Nephron progenitor cell (in vitro differentiated cells): Measurements from ENCODE around the gene IQCK.

Experiments used
- DNase-seq: peaks from one replicate; pipeline ENCODE4 v3.0.0; 2021
- H3K27ac Mint-ChIP-seq: 2 replicates; pipeline ENCODE4 v1.8.0; 2021; ENCODE audit warnings: mild to moderate bottlenecking, moderate library complexity, mixed read lengths
- H3K27me3 Mint-ChIP-seq: 2 replicates; pipeline ENCODE4 v1.8.0; 2021; ENCODE audit warnings: mild to moderate bottlenecking, low read depth, mixed read lengths; ENCODE audit not compliant: poor library complexity
- H3K36me3 Mint-ChIP-seq: 2 replicates; pipeline ENCODE4 v1.8.0; 2021; ENCODE audit warnings: low read depth, mixed read lengths
- H3K4me1 Mint-ChIP-seq: 2 replicates; pipeline ENCODE4 v1.8.0; 2021; ENCODE audit warnings: mixed read lengths
- H3K4me3 Mint-ChIP-seq: 2 replicates; pipeline ENCODE4 v1.8.0; 2021; ENCODE audit warnings: mild to moderate bottlenecking, moderate library complexity, mixed read lengths
- H3K9me3 Mint-ChIP-seq: 2 replicates; pipeline ENCODE4 v1.8.0; 2021; ENCODE audit warnings: mild to moderate bottlenecking, moderate library complexity, mixed read lengths
- TF ChIP-seq, protein P1 (sequence below): fragments of 200-600 bp; sonication (generic); IDR thresholded peaks from 2 replicates; pipeline ENCODE4 v1.5.0; 2021; ENCODE audit warnings: antibody characterized with exemption

The IQCK gene

GRCh38 chr16:19831678-19832077 lies 113.6 kb downstream of the IQCK start:
- Mint-ChIP-seq H3K36me3 (peaks cover 16% of the 10 kb centered on the region), H3K4me1 (peaks cover 24% of the 10 kb centered on the region), H3K27ac (peak overlapping the region; percentile 71), H3K27me3 (no peaks in the 10 kb centered on the region), H3K4me3 (peak overlapping the region; percentile 27), H3K9me3 (no peaks in the 10 kb centered on the region)
- no peak for DNase-seq
- TF ChIP-seq, protein P1, sequence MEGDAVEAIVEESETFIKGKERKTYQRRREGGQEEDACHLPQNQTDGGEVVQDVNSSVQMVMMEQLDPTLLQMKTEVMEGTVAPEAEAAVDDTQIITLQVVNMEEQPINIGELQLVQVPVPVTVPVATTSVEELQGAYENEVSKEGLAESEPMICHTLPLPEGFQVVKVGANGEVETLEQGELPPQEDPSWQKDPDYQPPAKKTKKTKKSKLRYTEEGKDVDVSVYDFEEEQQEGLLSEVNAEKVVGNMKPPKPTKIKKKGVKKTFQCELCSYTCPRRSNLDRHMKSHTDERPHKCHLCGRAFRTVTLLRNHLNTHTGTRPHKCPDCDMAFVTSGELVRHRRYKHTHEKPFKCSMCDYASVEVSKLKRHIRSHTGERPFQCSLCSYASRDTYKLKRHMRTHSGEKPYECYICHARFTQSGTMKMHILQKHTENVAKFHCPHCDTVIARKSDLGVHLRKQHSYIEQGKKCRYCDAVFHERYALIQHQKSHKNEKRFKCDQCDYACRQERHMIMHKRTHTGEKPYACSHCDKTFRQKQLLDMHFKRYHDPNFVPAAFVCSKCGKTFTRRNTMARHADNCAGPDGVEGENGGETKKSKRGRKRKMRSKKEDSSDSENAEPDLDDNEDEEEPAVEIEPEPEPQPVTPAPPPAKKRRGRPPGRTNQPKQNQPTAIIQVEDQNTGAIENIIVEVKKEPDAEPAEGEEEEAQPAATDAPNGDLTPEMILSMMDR: no peak

GRCh38 chr16:19833176-19833575 lies 115.1 kb downstream of the IQCK start:
- H3K27ac Mint-ChIP-seq: no peak overlapping the region
- peaks cover 7% of the 10 kb centered on the region for H3K36me3 Mint-ChIP-seq
- TF ChIP-seq, protein P1: no peak
- H3K4me3 Mint-ChIP-seq: no peak overlapping the region
- H3K9me3 Mint-ChIP-seq: no peaks in the 10 kb centered on the region
- H3K4me1 Mint-ChIP-seq: peaks cover 33% of the 10 kb centered on the region
- DNase-seq: no peak
- H3K27me3 Mint-ChIP-seq: no peaks in the 10 kb centered on the region

- DNase-seq: no peak
- peaks cover 36% of the 10 kb centered on the region for H3K4me1 Mint-ChIP-seq
- peaks cover 7% of the 10 kb centered on the region for H3K36me3 Mint-ChIP-seq
- no peak overlapping the region for H3K27ac Mint-ChIP-seq
- no peak overlapping the region for H3K4me3 Mint-ChIP-seq
- no peaks in the 10 kb centered on the region for H3K27me3 Mint-ChIP-seq
- no peaks in the 10 kb centered on the region for H3K9me3 Mint-ChIP-seq
- TF ChIP-seq, protein P1: no peak
Observed at GRCh38 chr16:19833581-19833980, 115.5 kb downstream of the IQCK start.

DNA sequence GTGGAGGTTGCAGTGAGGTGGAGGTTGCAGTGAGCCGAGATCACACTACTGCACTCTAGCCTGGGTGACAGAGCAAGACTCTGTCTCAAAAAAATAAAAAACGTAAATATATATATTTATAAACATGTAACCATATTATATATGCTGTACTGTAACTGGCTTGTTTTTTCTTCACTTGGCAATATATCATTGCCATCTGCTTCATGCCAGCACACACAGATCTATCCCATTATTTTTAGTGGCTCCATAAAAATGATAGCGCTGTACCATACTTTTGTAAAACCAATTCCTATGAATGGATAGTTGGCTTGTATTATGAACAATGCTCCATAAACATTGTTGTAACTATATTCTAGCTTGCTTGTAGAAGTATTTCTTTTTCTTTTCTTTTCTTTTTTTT lies 117.1 kb downstream of the IQCK start:
- Mint-ChIP-seq H3K9me3 (no peaks in the 10 kb centered on the region), H3K36me3 (peaks cover 7% of the 10 kb centered on the region), H3K4me1 (peaks cover 35% of the 10 kb centered on the region), H3K4me3 (no peak overlapping the region), H3K27me3 (no peaks in the 10 kb centered on the region), H3K27ac (no peak overlapping the region)
- no peak for DNase-seq
- TF ChIP-seq, protein P1: no peak

GRCh38 chr16:19835968-19836421 lies 117.9 kb downstream of the IQCK start:
- Mint-ChIP-seq H3K36me3 (peaks cover 7% of the 10 kb centered on the region), H3K9me3 (no peaks in the 10 kb centered on the region), H3K4me3 (no peak overlapping the region), H3K27ac (no peak overlapping the region), H3K4me1 (peaks cover 37% of the 10 kb centered on the region), H3K27me3 (no peaks in the 10 kb centered on the region)
- DNase-seq: no peak
- TF ChIP-seq, protein P1: no peak

DNA sequence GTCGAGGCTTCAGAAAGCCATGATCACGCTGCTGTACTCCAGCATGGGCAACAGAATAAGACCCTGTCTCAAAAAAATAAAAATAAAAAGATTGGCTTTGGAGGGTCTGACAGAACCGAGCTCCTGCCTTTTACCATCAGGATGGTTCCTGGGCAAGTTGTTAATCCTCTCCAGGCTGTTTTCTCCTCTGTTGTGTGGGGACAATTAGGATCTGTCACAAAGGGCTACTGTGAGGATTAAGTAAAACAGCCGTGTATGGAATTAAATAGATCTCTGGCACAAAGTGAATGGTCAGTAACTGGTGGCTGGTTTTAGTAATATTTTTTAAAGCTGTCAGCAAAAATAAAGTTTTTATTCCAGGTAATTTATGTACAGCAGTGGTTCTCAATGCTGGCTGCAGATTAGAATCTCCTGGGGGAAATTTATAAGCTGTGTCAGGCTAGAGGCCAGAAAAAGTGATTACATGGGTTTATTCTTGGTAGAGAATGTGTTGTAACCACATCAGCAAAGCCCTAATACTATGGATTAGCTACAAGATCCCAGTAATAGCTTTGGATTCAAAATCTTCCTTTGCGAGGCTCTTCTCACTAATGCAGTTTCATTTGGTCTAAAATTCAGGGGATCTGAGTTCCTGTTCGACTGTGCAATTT lies 119.4 kb downstream of the IQCK start:
- Mint-ChIP-seq H3K27me3 (no peaks in the 10 kb centered on the region), H3K27ac (no peak overlapping the region), H3K36me3 (peaks cover 7% of the 10 kb centered on the region), H3K9me3 (no peaks in the 10 kb centered on the region), H3K4me3 (no peak overlapping the region), H3K4me1 (peaks cover 27% of the 10 kb centered on the region)
- no peak for DNase-seq
- TF ChIP-seq, protein P1: no peak
